Measurements from ENCODE around the gene KLHL25.

The KLHL25 gene

DNA sequence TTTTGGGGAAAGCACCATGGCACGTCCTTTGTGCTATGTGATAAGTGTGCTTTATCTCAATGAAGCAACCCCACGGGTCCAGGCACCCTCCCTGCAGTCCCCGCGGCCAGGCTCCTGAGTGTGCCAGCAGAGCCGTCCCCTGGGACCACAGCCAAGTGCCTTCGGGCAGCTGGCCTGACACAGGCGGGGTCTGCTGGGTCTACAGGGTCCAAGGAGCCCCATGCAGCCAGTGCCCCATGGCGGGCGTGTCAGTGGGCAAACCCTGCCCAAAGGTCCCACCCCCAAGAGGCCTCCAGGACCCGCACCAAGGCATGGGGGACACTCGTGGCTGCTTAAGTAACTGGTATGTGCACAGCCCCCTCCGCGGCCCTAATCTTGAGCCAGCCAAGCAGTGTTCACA lies 35.3 kb downstream of the KLHL25 start:
- DNase-seq (ENCODE audit: low spot score), result no peak

DNA sequence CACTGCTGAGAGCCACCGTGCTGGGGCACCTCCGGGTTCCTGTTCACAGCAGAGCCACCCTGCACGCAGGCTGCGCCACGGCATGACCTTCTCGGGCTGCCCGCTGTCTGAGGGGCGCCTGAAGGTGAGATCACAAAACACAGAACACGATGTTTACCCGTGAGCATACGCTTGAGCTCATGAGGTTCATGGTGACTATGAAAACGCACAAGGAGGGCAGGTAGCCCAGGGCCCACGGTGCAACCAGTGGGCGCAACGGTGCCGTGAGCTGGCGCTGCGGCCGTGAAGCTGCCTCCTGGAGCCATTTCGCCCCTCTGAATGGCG lies 36.1 kb downstream of the KLHL25 start:
- no peak for DNase-seq (ENCODE audit: low spot score)

DNA sequence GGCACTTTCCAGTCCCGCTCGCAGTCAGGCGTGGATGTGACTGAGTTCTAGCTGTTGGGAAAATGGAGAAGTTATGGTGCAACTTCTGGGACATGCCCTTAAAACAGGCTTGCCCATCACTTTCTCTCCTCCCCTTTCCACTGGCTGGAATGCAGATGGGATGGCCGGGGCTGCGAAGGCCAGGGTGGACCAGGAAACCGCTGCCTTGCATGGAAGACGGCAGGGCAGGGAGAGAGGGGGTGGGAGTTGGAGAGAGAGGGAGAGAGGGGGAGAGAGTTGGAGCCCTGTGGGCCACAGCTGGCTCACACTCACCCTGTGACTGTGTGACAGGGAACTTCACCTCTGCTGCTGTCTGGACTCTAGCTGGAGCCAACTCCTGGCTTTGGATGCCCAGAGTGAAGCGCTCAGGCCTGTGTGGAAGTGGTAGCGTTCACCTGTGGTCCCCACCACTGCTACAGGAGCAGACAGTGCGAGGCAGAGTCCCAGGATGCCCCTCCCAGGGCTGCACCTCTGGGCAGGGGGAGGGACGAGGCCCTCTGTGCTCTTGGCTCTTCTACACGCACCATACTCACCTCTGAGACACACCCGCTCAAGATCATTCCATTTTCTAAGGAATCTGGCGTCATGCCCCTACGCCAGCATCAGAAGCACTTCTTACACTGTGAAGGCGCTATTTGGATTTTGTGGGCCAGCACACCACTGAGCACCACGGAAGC lies 36.6 kb downstream of the KLHL25 start:
- no peak for DNase-seq (ENCODE audit: low spot score)

DNA sequence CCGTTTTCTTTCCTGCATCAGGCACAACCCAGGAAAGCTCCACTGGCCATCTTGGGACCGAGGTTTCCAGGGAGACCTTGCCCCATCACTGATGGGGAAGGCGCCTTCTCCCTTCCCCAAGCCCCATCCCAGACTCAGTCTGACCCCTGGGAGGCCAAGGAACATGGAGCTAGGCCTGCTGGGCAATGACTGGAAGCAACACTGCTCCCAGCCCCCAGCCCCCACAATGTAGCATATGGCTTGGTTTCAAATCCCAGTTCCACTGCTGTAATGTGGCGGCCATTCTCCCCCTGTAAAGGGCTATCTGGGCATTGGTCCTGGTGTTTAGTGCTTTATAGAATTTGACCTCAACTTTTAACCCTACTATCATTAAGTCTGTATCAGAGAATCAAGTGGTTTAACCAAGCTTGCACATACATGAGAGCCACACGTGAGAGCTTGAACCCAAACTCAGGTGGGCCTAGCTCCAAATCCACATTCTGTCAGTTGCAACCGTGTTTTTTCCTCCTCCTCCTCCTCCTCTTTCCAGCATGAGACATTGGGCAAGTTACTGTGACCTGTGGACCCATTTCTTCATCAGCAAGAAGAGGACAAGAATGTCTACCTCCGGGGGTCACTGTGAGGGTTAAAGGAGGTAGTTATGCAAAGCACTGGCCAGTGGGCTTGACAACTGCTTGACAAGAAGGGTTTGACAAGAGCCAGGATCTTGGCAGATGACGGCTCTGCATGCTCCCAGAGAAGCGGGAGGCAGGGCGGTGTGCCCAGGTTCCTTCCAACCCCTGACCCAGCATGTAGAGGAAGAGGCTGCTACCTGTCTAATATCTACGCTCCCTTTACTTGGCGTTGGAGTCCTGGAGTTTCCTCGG lies 37.4 kb downstream of the KLHL25 start:
- DNase-seq (ENCODE audit: low spot score), result no peak

DNA sequence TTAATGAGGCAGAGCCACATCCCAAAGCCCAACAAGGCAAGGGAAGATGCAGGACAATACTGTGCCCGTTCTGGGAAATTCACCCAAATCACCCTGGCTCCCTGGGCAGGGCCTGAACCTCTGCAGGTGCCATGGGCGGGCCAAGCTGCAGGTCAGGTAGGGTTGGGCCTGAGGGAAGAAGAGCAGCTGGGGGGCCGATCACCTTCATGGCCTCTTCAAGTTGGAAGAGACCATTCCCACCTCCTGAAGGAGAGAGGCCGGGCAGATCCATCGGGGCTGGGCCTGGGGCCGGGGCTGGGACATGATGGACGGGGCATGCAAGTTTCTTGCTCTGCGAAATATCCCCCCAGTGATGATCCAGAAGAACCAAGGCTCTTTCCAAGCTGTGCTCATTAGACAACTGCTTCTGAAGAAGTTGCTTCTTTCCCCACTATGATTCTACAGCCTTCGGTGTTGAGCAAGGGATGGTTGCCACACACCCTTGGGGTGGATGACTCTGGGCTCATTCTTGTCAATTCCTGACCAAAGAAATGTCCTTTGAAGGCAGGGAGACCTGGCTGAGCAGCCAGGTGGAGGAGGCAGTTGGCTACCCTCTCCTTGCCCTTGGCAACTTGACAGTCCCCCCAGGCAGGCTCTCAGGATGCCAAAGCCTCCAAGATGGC lies 38.2 kb downstream of the KLHL25 start:
- no peak for DNase-seq (ENCODE audit: low spot score)

DNA sequence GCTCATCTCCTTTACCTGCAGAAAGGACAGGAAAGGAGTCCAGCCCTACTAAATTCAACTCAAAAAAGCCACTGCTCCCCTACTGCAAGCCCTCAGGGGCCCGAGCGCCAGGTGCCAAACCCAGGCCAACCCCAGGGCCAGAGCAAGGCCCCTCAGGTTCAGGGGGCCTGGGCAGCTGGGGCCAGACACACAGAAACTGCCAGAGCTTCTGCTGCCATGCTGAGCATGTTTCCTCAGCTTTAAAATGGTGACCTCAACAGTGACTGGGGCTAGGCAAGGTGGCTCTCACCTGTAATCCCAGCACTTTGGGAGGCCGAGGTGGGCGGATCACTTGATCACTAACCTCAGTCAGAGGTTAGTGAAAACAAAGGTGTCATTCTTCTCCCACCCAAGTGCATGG lies 38.8 kb downstream of the KLHL25 start:
- DNase-seq (ENCODE audit: low spot score), result no peak

DNA sequence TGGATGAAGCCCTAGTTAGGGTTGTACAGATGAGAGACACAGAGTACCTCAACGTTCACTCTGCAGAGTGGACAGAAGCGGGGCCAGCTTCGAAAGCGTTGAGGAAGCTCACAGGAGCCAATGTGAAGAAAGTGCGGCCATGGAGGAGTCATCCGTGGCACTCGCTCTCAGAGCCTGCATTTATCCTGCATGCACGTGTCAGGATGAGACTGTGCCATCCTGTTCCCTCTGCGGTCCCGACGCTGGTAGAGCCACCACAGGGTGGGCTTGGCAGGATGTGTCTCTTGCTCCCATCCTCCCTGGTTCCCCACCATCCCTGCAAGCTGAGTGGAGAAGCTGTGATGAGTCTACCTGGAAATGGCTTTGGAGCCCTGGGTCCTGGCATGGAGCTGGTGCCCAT lies 39.3 kb downstream of the KLHL25 start:
- no peak for DNase-seq (ENCODE audit: low spot score)

DNA sequence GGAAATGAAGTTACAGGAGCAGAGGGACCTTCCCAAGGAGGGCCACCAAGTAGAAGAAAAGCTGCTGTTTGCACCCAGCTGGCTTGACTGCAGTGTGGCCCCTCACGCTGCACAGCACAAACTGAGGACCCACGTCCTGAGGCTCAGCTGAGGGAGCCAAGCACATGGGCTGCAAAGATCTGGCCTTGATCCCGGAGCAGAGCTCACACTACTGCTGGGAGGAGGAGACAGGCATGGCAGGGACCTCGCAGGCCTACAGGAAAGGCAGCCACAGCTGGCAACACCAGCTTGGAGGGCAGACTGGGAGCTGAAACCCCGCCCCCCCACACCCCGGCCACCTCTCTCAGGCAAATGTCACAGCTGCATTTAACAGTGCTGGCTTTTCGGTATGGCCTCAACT lies 39.7 kb downstream of the KLHL25 start:
- DNase-seq (ENCODE audit: low spot score), result no peak

DNA sequence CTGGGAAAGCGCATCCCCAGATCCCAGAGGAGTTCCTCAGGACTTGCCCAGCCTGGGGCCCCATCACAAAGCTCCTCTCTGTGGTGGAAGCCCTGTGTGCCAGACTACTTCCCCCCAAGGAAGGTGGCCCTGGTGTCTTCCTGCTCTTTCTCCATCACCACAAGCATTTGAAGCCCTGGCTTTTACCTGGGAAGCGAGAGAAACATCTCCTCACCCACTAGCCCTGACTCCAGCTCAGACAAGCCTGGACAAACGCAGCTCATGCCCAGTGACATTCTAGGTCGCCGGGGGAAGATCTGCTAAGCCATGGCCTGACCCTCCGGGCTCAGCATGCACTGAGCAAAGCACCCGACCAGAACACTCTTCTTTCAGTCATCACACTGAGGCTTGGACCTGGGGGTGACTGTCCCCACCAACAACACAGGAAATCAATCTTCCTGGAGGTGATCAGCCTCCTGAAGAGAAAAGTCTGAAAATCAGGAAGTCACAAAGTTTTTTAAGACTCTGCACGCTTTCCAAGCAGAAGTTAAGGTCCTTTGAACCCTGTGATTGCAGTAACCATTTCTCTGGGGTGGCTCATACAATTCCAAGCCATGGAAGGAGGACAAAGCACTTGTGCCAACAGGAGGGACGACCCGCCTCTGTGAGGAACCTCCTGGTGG lies 40.8 kb downstream of the KLHL25 start:
- no peak for DNase-seq (ENCODE audit: low spot score)

DNA sequence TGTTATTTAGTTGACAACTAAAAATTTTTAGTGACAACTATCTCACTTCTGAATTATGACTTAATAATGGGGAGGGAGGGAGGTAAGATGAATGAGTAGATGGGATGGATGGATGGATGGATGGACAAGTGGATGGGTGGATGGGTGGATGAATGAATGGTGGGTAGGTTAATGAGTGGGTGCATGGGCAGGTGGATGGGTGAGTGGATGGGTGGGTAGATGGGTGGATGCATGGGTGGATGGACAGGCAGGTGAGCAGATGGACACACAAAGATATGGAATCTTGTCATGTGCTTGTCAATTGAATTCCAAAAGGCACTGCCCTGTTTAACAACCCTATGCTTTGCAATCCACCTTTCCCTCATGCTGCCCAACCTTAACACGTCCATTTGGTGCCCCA lies 41.5 kb downstream of the KLHL25 start:
- DNase-seq (ENCODE audit: low spot score), result no peak

DNA sequence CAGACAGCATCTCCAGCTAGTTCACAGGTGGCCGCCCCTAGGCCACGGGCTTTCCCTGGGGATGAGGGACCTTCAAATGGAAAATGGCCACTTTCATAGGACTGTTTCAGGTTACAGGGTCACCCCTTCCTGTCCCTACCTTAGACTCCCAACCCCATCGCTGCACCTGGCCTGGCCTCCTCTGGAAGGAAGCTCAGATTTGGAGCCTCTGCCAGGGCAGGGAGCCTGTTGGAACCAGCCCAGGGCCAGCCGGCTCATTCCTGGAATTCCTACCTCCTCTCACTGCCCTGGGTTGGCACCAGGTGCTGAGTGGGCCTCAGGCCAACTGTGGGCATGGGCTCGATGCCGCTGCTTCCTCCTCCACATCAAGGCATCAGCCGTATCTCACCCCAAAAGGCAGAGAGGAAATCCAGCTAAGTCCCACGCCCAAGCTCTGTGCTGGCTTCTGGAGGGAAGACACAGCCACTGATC lies 42.2 kb downstream of the KLHL25 start:
- DNase-seq (ENCODE audit: low spot score), result no peak

DNA sequence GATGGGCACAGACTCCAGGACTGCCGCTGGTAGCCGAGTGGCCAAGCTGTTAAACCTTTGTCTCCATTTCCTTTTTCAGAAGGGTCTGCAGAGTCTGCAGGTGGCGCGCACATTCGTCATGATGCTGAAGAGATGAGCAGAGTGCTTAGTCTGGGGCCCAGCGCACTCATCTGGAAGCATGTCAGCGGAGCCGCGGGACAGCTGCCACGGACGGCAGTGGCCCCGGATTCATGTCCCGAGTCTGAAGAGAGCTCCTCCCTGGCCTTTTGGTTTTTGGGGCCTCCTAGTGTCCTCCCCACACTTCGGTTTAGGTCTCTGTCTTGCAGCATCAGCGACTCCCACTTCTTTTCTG lies 42.6 kb downstream of the KLHL25 start:
- no peak for DNase-seq (ENCODE audit: low spot score)

DNA sequence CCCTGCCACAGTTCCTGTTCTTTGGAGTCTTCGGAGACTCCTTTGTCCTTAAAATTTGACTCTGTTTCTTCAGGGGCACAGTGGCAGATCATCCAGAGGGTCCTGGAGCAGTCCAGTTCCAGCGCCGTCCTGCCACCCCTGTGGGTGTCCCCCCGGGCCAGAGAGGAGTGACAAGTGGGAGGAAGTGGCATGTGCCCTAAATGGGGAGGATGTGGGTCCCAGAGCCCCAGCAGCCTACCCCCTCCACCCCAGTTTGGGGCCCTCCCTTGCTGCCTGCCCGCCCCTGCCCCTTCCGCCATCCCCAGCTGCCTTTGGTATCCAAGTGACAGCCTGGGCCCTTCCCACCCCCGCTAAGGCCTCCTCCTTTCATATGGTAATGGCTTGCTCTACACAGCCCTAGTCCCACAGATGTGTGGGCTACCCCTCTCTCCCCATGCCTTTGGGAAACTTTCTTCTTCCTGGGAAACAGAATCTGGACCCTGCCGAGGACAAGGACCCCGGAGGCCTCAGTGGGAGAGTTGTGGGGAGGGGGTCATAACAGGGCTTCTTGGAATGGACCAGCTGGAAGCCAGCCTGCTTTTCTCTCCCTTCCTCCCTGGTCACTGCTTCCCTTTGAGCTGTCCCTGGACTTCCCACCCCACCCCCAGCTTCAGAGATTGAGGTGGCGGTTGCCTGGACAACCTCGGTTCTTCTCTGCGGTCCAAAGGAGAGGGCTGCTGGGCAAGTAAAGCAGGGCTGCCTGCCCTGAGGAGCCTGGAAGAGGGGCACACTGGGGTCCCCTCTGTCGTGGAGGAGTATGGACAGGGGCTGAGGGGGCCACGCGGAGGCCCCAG lies 43.2 kb downstream of the KLHL25 start:
- DNase-seq (ENCODE audit: low spot score), result peak; percentile 73

DNA sequence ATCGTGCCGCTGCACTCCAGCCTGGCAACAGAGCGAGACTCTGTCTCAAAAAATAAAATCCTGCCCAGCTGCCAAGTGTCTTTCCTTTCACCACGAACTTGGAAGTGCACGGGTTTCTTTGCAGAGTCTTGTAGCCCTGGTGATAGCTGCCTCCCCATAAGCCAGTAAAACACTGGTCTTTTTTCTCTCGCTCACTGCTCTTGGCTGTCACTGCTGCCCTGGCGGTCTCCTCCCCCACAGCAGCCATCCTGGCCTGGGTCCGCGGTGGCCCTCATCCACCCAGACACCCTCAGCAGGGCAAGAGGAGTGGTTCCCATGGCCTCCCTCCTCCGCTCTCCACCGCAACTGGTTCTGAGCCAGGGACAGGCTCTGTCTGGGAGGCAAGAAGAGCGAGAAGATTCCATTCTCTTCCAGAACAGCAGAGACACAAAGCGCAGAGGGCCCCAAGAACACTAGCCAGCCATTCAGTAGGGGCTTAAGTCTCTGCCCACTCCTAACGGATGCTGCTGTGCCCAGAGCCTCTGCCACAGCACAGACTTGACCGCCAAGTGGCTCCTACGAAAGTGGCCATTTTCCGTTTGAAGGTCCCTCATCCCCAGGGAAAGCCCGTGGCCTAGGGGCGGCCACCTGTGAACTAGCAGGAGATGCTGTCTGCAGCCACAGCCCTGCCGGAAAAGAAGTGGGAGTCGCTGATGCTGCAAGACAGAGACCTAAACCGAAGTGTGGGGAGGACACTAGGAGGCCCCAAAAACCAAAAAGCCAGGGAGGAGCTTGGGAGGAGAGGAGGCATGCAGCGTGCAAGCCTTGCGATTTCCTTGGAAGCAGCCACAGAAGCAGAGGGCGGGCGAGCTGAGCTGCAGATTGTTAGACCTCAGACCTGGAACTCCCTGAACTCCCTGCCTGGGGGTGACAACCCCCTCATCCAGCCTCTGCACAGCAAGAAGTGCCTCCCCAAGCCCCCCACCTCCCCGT lies 44.1 kb downstream of the KLHL25 start:
- DNase-seq (ENCODE audit: low spot score), result no peak

DNA sequence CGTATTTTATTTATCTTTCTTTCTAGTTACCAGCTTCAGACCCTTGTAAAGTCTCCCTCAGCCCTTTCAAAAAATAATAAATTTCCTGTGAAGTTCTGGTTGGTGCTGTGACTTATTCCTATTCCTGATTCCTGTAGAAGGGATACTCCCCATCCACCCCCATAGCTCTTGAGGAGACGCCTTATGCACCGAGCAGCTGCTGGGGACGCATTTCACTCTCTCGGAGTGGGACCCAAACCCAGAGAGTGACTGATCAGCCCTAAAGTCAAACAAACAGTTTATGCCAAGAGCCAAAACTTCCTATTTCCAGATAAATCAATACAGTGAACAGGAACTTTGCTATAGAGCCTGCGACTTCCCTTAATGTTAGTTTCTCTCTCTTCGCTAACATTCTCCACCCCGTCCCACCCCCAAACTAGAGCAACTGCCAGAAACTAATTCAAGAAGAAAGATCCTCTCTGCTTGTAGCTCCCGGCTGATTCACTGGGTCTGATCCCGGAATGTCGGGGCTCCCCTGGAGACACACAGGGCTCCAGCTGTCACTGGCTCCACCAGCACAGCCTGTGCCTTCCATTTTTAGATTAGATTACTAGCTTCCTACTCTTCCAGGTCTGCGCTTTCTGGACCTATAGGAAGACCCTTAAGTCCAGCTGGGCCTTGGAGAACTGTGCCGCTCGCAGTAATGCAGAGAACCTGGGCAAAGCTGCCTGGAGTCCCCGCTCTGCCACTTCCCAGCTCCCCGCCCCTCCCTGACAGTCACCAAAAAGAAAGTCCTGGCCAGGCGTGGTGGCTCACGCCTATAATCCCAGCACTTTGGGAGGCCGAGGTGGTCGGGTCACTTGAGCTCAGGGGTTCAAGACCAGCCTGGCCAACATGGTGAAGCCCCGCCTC lies 45.2 kb downstream of the KLHL25 start:
- DNase-seq (ENCODE audit: low spot score), result no peak

DNA sequence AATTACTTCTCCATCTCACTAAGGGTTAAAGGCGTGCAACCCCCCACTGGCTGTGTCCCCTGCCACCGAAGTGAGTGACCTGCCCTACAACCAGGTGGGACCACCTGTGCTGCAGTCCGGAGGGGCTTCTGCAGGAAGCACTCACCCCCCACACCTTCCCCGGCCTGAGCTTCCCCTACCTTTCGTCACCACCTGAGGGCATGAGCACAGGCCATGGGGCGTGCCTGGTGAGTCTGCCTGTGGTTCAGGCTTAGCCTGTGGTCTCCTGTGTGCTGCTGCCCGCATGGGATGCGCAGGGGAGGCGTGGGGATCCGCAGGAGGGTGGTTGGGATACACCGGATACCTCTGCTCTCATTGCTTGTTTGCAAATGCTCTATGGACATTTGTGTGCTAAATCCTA lies 46.0 kb downstream of the KLHL25 start:
- no peak for DNase-seq (ENCODE audit: low spot score)

DNA sequence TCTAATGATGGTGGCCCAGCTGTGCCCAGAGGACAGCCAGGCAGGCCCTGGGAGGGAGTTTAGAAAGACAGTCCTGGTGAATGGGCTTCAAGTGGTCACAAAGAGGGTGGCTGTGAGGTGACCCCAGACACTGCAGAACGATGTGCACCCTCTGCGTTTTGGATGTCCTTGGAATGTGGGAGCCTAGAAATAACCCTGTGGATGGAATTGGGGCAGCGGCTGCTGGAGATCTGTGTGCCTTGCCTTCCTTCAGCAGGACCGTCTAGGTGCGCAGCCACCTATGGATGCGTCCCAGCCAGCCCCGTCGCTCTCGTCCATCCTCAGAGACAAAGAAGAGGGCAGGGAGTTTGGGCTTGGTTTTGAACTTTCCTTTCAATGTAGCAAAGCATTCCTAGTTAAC lies 46.5 kb downstream of the KLHL25 start:
- DNase-seq (ENCODE audit: low spot score), result no peak

DNA sequence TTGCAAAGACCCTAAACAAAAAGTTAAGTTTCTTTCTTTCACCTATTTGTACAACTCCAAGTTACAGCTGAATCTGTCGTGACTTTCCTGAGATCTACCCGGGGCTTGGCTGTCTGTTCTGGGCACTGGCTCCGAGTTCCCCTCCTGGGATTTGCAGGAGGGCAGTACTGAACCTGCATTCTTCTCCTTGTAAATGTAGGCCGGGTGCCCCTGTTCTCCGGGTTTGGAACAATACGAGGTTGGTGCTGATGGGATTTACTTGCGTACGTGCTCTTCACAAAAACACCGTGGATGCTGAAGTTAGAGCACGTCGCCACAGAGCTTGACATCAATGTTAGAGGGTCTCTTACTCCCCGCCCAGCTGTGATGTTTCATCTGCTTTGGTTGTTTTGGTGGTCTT lies 48.1 kb downstream of the KLHL25 start:
- DNase-seq (ENCODE audit: low spot score), result no peak

DNA sequence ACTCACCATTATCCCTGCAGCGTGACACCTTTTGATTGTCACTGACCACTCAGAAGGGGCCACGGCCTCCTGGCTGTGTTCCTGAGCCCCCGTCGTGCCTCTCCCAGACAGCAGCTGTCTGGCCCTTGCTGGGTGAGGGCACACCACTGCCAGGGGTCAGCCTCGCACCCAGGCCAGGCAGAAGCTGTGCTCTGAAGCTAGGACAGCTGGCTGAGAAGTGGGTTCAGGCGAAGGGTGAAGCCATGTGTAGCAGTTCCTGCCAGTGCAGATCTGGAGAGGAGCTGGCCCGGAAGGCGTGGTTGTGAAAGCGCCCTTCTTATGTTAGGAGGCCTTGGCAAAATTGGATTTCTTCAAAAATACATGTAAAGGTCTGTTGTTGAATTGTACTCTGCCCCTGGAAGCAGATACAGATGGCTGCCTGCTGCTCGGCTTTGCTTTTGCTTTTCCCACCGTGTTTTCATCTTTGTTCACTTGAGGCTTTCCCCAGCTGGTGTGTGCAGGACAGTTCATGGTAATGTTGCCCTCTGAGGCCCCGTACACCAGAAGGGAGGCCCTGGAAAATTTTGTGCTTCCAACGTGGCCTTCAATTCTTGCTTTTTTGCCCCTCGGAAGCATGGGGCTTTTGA lies 49.1 kb downstream of the KLHL25 start:
- DNase-seq (ENCODE audit: low spot score), result no peak

All from iPS-NIHi11 (cell line).